GM12801 (cell line): ENCODE data around the gene NKG7.

Experiments used
- CTCF ChIP-seq: IDR thresholded peaks from one replicate; pipeline ENCODE4 v1.5.1; 2011; ENCODE audit warnings: control low read depth; ENCODE audit not compliant: insufficient read length; ENCODE audit errors: extremely low read depth

NKG7 gene

GRCh38 chr19:51392701-51393100 is 20.2 kb upstream of the NKG7 start:
- TF ChIP-seq CTCF: no peak

GRCh38 chr19:51391073-51391611 is 18.7 kb upstream of the NKG7 start:
- TF ChIP-seq CTCF: no peak

- TF ChIP-seq CTCF: no peak
Measured at GRCh38 chr19:51389143-51389542, 16.7 kb upstream of the NKG7 start.

- TF ChIP-seq CTCF: no peak
Measured at GRCh38 chr19:51387924-51388389, 15.5 kb upstream of the NKG7 start, which contains the start of gene LIM2. Gene LIM2, minus strand, starts transcription at chr19:51387974. Its CDS starts 531 bp downstream, at chr19:51387443.

GRCh38 chr19:51386882-51387520 is 14.5 kb upstream of the NKG7 start:
- TF ChIP-seq CTCF: no peak

- TF ChIP-seq CTCF: no peak
Measured at GRCh38 chr19:51382004-51382403, 9.6 kb upstream of the NKG7 start.

GRCh38 chr19:51380379-51380778 is 7.9 kb upstream of the NKG7 start:
- TF ChIP-seq CTCF: no peak
